Nephron (organoid): ENCODE results near the gene SORCS2.

Experiments used
- H3K27ac Mint-ChIP-seq, 3 experiments: 2 replicates each; pipeline ENCODE4 v1.8.0; 2020; ENCODE audit warnings: mixed read lengths in 3 of 3, mild to moderate bottlenecking in 2 of 3, moderate library complexity in 1 of 3
- H3K27me3 Mint-ChIP-seq: 2 replicates; pipeline ENCODE4 v1.8.0; 2021; ENCODE audit warnings: low read depth, mild to moderate bottlenecking, moderate library complexity, mixed read lengths
- H3K36me3 Mint-ChIP-seq: 2 replicates; pipeline ENCODE4 v1.8.0; 2020; ENCODE audit warnings: low read depth, mixed read lengths
- H3K4me1 Mint-ChIP-seq: 2 replicates; pipeline ENCODE4 v1.8.0; 2020; ENCODE audit warnings: mixed read lengths
- H3K4me3 Mint-ChIP-seq, 3 experiments: 2 replicates each; pipeline ENCODE4 v1.8.0; 2020; ENCODE audit warnings: mild to moderate bottlenecking in 3 of 3, mixed read lengths in 3 of 3, moderate library complexity in 2 of 3
- H3K9me3 Mint-ChIP-seq: 2 replicates; pipeline ENCODE4 v1.8.0; 2020; ENCODE audit warnings: mixed read lengths
- CTCF ChIP-seq, 3 experiments: fragments of 200-600 bp; sonication (generic); IDR thresholded peaks; one replicate each; pipeline ENCODE4 v1.5.0; 2021; ENCODE audit warnings: antibody characterized with exemption in 3 of 3; ENCODE audit not compliant: unreplicated experiment in 3 of 3

Gene SORCS2

GRCh38 chr4:7777871-7778509 is 585.7 kb downstream of the SORCS2 start:
- TF ChIP-seq CTCF (IDR thresholded peaks at IDR 0.05; ENCODE audit: unreplicated experiment in 3 of 3): no peak

GRCh38 chr4:7778510-7779431 is 586.4 kb downstream of the SORCS2 start:
- Mint-ChIP-seq H3K4me3 (peak overlapping the region; percentile 25 to 72 (median 37)), H3K27me3 (no peaks in the 10 kb centered on the region), H3K36me3 (peaks cover 81% of the 10 kb centered on the region), H3K9me3 (no peaks in the 10 kb centered on the region), H3K4me1 (peaks cover 71% of the 10 kb centered on the region), H3K27ac (peak overlapping the region; percentile 80 to 96 (median 89))
- no peak for TF ChIP-seq CTCF (IDR thresholded peaks at IDR 0.05; ENCODE audit: unreplicated experiment in 3 of 3)

More at GRCh38 chr4:7777871-7778509, 585.7 kb downstream of the SORCS2 start:
- H3K36me3 Mint-ChIP-seq: peaks cover 83% of the 10 kb centered on the region
- H3K4me3 Mint-ChIP-seq: no peak overlapping the region
- peak overlapping the region; percentile 70 to 96 (median 80) for H3K27ac Mint-ChIP-seq
- peaks cover 73% of the 10 kb centered on the region for H3K4me1 Mint-ChIP-seq
- no peaks in the 10 kb centered on the region for H3K9me3 Mint-ChIP-seq
- H3K27me3 Mint-ChIP-seq: peaks cover 4% of the 10 kb centered on the region

- peaks cover 78% of the 10 kb centered on the region for H3K36me3 Mint-ChIP-seq
- no peaks in the 10 kb centered on the region for H3K9me3 Mint-ChIP-seq
- no peak for TF ChIP-seq CTCF (IDR thresholded peaks at IDR 0.05; ENCODE audit: unreplicated experiment in 3 of 3)
- peak overlapping the region in 2 of 3 experiments; percentile 25 to 72 for H3K4me3 Mint-ChIP-seq
- H3K4me1 Mint-ChIP-seq: peaks cover 71% of the 10 kb centered on the region
- peak overlapping the region; percentile 80 to 96 (median 89) for H3K27ac Mint-ChIP-seq
- H3K27me3 Mint-ChIP-seq: no peaks in the 10 kb centered on the region
These were observed 587.1 kb downstream of the SORCS2 start for GRCh38 chr4:7779432-7779768.

- no peaks in the 10 kb centered on the region for H3K9me3 Mint-ChIP-seq
- H3K4me1 Mint-ChIP-seq: peaks cover 77% of the 10 kb centered on the region
- H3K36me3 Mint-ChIP-seq: peaks cover 79% of the 10 kb centered on the region
- H3K27me3 Mint-ChIP-seq: no peaks in the 10 kb centered on the region
- peak overlapping the region; percentile 71 to 91 (median 80) for H3K27ac Mint-ChIP-seq
- no peak for TF ChIP-seq CTCF (IDR thresholded peaks at IDR 0.05; ENCODE audit: unreplicated experiment in 3 of 3)
- no peak overlapping the region for H3K4me3 Mint-ChIP-seq
These were observed 588.5 kb downstream of the SORCS2 start for GRCh38 chr4:7780751-7781348.

- Mint-ChIP-seq H3K9me3 (no peaks in the 10 kb centered on the region), H3K36me3 (peaks cover 79% of the 10 kb centered on the region), H3K4me3 (no peak overlapping the region), H3K27me3 (no peaks in the 10 kb centered on the region), H3K27ac (peak overlapping the region; percentile 71 to 91 (median 80)), H3K4me1 (peaks cover 73% of the 10 kb centered on the region)
- no peak for TF ChIP-seq CTCF (IDR thresholded peaks at IDR 0.05; ENCODE audit: unreplicated experiment in 3 of 3)
These were observed 589.0 kb downstream of the SORCS2 start for GRCh38 chr4:7781366-7781765.
